BLaER1 treated with 17β-estradiol and CSF1 and Interleukin-3, amounts not matched to agents 10 nM and 100 nM (cell line): Measurements from ENCODE around the gene EIF4G1.

Experiments
- H3K27ac ChIP-seq, 11 experiments: shearing (Covaris generic); formaldehyde crosslinking; 2 replicates each; pipeline ENCODE4 v1.8.1; 2022
- H3K27me3 ChIP-seq, 11 experiments: shearing (Covaris generic); formaldehyde crosslinking; 2 replicates each; pipeline ENCODE4 v1.8.1; 2022
- H3K36me3 ChIP-seq, 11 experiments: shearing (Covaris generic); formaldehyde crosslinking; 2 replicates each; pipeline ENCODE4 v1.8.1; 2022
- H3K4me1 ChIP-seq, 10 experiments: shearing (Covaris generic); formaldehyde crosslinking; 2 replicates each; pipeline ENCODE4 v1.8.1; 2022
- H3K4me2 ChIP-seq, 11 experiments: shearing (Covaris generic); formaldehyde crosslinking; 2 replicates each; pipeline ENCODE4 v1.8.1; 2022
- H3K4me3 ChIP-seq, 10 experiments: shearing (Covaris generic); formaldehyde crosslinking; 2 replicates each; pipeline ENCODE4 v1.8.1; 2022
- H3K9ac ChIP-seq, 11 experiments: shearing (Covaris generic); formaldehyde crosslinking; 2 replicates each; pipeline ENCODE4 v1.8.1; 2022
- H3K9me3 ChIP-seq, 11 experiments: shearing (Covaris generic); formaldehyde crosslinking; replicated peaks in 1 of 11; 2 replicates each; pipeline ENCODE4 v1.8.1; 2022
- H4K20me1 ChIP-seq, 11 experiments: shearing (Covaris generic); formaldehyde crosslinking; 2 replicates each; pipeline ENCODE4 v1.8.1; 2022
- Cebpa-rat ChIP-seq, 11 experiments: shearing (Covaris generic); IDR thresholded peaks; 2 replicates each; pipeline ENCODE4 v1.8.1; 2022

EIF4G1 gene

GRCh38 chr3:184341925-184342324 lies 27.5 kb downstream of the EIF4G1 start:
- H3K9ac ChIP-seq: no peak overlapping the region
- H3K27me3 ChIP-seq: peaks cover 0 to 15% (median 0%) of the 10 kb centered on the region in 11 experiments; a peak in 6 of 22 replicates
- no peak for TF ChIP-seq Cebpa-rat (IDR thresholded peaks at IDR 0.05)
- no peak overlapping the region for H3K4me3 ChIP-seq
- peaks cover 7 to 44% (median 28%) of the 10 kb centered on the region in 11 experiments; a peak in 17 of 22 replicates for H3K36me3 ChIP-seq
- peaks cover 10 to 62% (median 31%) of the 10 kb centered on the region in 11 experiments; a peak in 18 of 22 replicates for H4K20me1 ChIP-seq
- no peaks in the 10 kb centered on the region for H3K9me3 ChIP-seq
- peak overlapping the region in 4 of 11 experiments; percentile 93 to 99 (median 98); a peak in 8 of 22 replicates for H3K4me2 ChIP-seq
- H3K27ac ChIP-seq: no peak overlapping the region; a peak in 1 of 22 replicates
- H3K4me1 ChIP-seq: peaks cover 42 to 63% (median 53%) of the 10 kb centered on the region in 10 experiments

- H3K4me3 ChIP-seq: no peak overlapping the region
- H3K27me3 ChIP-seq: peaks cover 0 to 12% (median 0%) of the 10 kb centered on the region in 11 experiments; a peak in 6 of 22 replicates
- no peak for TF ChIP-seq Cebpa-rat (IDR thresholded peaks at IDR 0.05)
- H3K4me1 ChIP-seq: peaks cover 28 to 60% (median 39%) of the 10 kb centered on the region in 10 experiments
- no peak overlapping the region for H3K9ac ChIP-seq
- no peaks in the 10 kb centered on the region for H3K9me3 ChIP-seq
- H4K20me1 ChIP-seq: peaks cover 6 to 48% (median 19%) of the 10 kb centered on the region in 11 experiments; a peak in 16 of 22 replicates
- H3K4me2 ChIP-seq: no peak overlapping the region
- H3K36me3 ChIP-seq: peaks cover 7 to 50% (median 28%) of the 10 kb centered on the region in 11 experiments; a peak in 17 of 22 replicates
- H3K27ac ChIP-seq: no peak overlapping the region
These were observed 28.9 kb downstream of the EIF4G1 start for GRCh38 chr3:184343200-184343876.

DNA sequence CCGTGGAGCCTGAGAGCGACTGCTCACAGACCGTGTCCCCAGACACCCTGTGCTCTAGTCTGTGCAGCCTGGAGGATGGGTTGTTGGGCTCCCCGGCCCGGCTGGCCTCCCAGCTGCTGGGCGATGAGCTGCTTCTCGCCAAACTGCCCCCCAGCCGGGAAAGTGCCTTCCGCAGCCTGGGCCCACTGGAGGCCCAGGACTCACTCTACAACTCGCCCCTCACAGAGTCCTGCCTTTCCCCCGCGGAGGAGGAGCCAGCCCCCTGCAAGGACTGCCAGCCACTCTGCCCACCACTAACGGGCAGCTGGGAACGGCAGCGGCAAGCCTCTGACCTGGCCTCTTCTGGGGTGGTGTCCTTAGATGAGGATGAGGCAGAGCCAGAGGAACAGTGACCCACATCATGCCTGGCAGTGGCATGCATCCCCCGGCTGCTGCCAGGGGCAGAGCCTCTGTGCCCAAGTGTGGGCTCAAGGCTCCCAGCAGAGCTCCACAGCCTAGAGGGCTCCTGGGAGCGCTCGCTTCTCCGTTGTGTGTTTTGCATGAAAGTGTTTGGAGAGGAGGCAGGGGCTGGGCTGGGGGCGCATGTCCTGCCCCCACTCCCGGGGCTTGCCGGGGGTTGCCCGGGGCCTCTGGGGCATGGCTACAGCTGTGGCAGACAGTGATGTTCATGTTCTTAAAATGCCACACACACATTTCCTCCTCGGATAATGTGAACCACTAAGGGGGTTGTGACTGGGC lies 30.3 kb downstream of the EIF4G1 start:
- H3K4me1 ChIP-seq: peaks cover 14 to 46% (median 25%) of the 10 kb centered on the region in 10 experiments; a peak in 19 of 20 replicates
- TF ChIP-seq Cebpa-rat (IDR thresholded peaks at IDR 0.05): no peak
- H3K36me3 ChIP-seq: peaks cover 7 to 50% (median 28%) of the 10 kb centered on the region in 11 experiments; a peak in 17 of 22 replicates
- no peak overlapping the region for H3K4me2 ChIP-seq
- H3K27ac ChIP-seq: no peak overlapping the region
- H3K4me3 ChIP-seq: no peak overlapping the region
- H3K27me3 ChIP-seq: no peaks in the 10 kb centered on the region; a peak in 1 of 22 replicates
- no peaks in the 10 kb centered on the region for H3K9me3 ChIP-seq
- H3K9ac ChIP-seq: peak overlapping the region in 2 of 11 experiments; percentile 24 to 26; a peak in 2 of 22 replicates
- peaks cover 0 to 35% (median 6%) of the 10 kb centered on the region in 11 experiments; a peak in 11 of 22 replicates for H4K20me1 ChIP-seq

DNA sequence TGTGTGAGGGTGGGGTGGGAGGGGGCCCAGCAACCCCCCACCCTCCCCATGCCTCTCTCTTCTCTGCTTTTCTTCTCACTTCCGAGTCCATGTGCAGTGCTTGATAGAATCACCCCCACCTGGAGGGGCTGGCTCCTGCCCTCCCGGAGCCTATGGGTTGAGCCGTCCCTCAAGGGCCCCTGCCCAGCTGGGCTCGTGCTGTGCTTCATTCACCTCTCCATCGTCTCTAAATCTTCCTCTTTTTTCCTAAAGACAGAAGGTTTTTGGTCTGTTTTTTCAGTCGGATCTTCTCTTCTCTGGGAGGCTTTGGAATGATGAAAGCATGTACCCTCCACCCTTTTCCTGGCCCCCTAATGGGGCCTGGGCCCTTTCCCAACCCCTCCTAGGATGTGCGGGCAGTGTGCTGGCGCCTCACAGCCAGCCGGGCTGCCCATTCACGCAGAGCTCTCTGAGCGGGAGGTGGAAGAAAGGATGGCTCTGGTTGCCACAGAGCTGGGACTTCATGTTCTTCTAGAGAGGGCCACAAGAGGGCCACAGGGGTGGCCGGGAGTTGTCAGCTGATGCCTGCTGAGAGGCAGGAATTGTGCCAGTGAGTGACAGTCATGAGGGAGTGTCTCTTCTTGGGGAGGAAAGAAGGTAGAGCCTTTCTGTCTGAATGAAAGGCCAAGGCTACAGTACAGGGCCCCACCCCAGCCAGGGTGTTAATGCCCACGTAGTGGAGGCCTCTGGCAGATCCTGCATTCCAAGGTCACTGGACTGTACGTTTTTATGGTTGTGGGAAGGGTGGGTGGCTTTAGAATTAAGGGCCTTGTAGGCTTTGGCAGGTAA lies 31.1 kb downstream of the EIF4G1 start:
- peak overlapping the region in 1 of 11 experiments; percentile 35; a peak in 1 of 22 replicates for H3K9ac ChIP-seq
- H3K4me3 ChIP-seq: no peak overlapping the region
- no peak for TF ChIP-seq Cebpa-rat (IDR thresholded peaks at IDR 0.05)
- H3K27me3 ChIP-seq: no peaks in the 10 kb centered on the region
- peak overlapping the region in 3 of 11 experiments; percentile 2 to 57 (median 23); a peak in 4 of 22 replicates for H3K4me2 ChIP-seq
- H3K27ac ChIP-seq: peak overlapping the region in 1 of 11 experiments; percentile 9; a peak in 1 of 22 replicates
- H4K20me1 ChIP-seq: peaks cover 0 to 35% (median 5%) of the 10 kb centered on the region in 11 experiments; a peak in 8 of 22 replicates
- H3K4me1 ChIP-seq: peaks cover 10 to 38% (median 20%) of the 10 kb centered on the region in 10 experiments; a peak in 19 of 20 replicates
- no peaks in the 10 kb centered on the region for H3K9me3 ChIP-seq
- H3K36me3 ChIP-seq: peaks cover 7 to 50% (median 28%) of the 10 kb centered on the region in 11 experiments; a peak in 17 of 22 replicates

DNA sequence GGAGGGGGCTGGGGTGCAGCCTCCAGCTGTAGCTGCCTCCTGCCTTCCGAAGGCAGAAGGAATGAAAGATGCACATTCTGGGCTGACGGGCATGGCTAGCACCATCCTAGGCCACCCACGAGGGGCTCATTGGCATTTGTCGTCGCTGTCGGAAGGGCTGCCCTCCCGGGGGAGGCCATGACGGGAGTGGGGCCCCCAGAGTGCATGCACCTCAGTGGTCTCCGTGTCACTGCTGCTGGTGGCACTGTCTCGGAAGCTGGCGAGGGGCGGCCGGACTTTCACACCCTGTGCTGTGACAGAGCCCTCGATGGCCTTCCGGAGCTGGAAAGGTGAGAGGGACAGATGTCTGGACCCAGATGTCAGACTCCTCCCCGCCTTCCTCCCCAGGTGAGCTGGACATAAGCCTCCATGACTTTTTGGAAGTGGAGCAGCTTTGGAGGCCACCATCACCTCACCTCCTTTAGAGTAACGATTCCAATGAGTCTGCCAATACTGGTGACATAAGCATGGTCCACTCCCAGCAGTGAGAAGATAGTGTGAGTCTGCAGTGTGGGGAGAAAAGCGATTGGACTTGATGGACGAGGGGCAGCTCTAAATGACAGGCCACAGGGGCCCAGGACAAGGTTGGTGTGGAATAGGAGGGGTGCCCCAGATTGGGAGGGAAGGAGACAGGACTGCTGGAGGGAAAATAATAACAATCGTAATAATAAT lies 32.2 kb downstream of the EIF4G1 start:
- no peak overlapping the region for H3K4me3 ChIP-seq
- H3K4me2 ChIP-seq: no peak overlapping the region
- H4K20me1 ChIP-seq: peaks cover 0 to 25% (median 0%) of the 10 kb centered on the region in 11 experiments; a peak in 8 of 22 replicates
- H3K27ac ChIP-seq: no peak overlapping the region
- TF ChIP-seq Cebpa-rat (IDR thresholded peaks at IDR 0.05): no peak
- no peak overlapping the region for H3K9ac ChIP-seq
- H3K36me3 ChIP-seq: peaks cover 9 to 49% (median 31%) of the 10 kb centered on the region in 11 experiments; a peak in 18 of 22 replicates
- no peaks in the 10 kb centered on the region for H3K9me3 ChIP-seq
- no peaks in the 10 kb centered on the region for H3K27me3 ChIP-seq
- H3K4me1 ChIP-seq: peaks cover 0 to 36% (median 10%) of the 10 kb centered on the region in 10 experiments; a peak in 14 of 20 replicates

- H3K27ac ChIP-seq: no peak overlapping the region
- H3K36me3 ChIP-seq: peaks cover 14 to 50% (median 32%) of the 10 kb centered on the region in 11 experiments; a peak in 19 of 22 replicates
- H3K27me3 ChIP-seq: no peaks in the 10 kb centered on the region
- TF ChIP-seq Cebpa-rat (IDR thresholded peaks at IDR 0.05): no peak
- H3K9ac ChIP-seq: peak overlapping the region in 3 of 11 experiments; percentile 2 to 23 (median 12); a peak in 2 of 22 replicates
- peak overlapping the region in 2 of 11 experiments; percentile 5 to 52; a peak in 2 of 22 replicates for H3K4me2 ChIP-seq
- no peak overlapping the region for H3K4me3 ChIP-seq
- peaks cover 0 to 31% (median 9%) of the 10 kb centered on the region in 10 experiments; a peak in 11 of 20 replicates for H3K4me1 ChIP-seq
- H3K9me3 ChIP-seq: no peaks in the 10 kb centered on the region
- peaks cover 0 to 21% (median 0%) of the 10 kb centered on the region in 11 experiments; a peak in 6 of 22 replicates for H4K20me1 ChIP-seq
These were observed 33.1 kb downstream of the EIF4G1 start for GRCh38 chr3:184347321-184348056.

DNA sequence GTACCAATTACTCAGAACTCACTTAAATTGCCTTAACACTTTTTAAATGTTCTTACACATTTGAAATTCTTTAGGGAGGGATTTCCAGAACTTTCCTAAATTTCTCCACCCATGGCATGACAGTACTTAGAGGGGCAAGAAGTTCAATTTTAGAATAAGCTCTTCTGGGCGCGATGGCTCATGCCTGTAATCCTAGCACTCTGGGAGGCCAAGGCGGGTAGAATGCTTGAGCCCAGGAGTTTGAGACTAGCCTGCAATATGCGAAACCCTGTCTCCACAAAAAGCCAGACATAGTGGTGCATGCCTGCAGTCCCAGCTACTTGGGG lies 33.6 kb downstream of the EIF4G1 start:
- no peaks in the 10 kb centered on the region for H3K27me3 ChIP-seq
- peaks cover 16 to 50% (median 32%) of the 10 kb centered on the region in 11 experiments; a peak in 21 of 22 replicates for H3K36me3 ChIP-seq
- peak overlapping the region in 1 of 11 experiments; percentile 2; a peak in 1 of 22 replicates for H3K9ac ChIP-seq
- no peak overlapping the region for H3K27ac ChIP-seq
- peaks cover 0 to 16% (median 0%) of the 10 kb centered on the region in 11 experiments; a peak in 6 of 22 replicates for H4K20me1 ChIP-seq
- no peaks in the 10 kb centered on the region for H3K9me3 ChIP-seq
- H3K4me1 ChIP-seq: peaks cover 0 to 31% (median 9%) of the 10 kb centered on the region in 10 experiments; a peak in 11 of 20 replicates
- H3K4me3 ChIP-seq: no peak overlapping the region
- no peak for TF ChIP-seq Cebpa-rat (IDR thresholded peaks at IDR 0.05)
- H3K4me2 ChIP-seq: no peak overlapping the region
